Tongue (tissue), 2 donors: ENCODE data around the gene IFI44. TPM values are rescaled to one million over a fixed set of nuclear protein-coding genes. Genes with fewer than 3 reads are reported as not detected.

Experiments used
- DNase-seq: peaks from one replicate; pipeline ENCODE4 v3.0.0-alpha.2; 2015
- total RNA-seq: library from RNA; depleted of rRNA; stranded (reverse); fragments of >200 nt; gene quantifications from one replicate; pipeline ENCODE4 v1.2.3, GENCODE V29; 2014

IFI44 gene
- total RNA-seq, 1 donor from 2014 or later = 14.7 TPM

- DNase-seq = no peak
Measured at GRCh38 chr1:78652019-78652560, 2.5 kb downstream of the IFI44 start.

GRCh38 chr1:78658901-78659300 is 9.3 kb downstream of the IFI44 start:
- no peak for DNase-seq

- no peak for DNase-seq
Measured at GRCh38 chr1:78663923-78664322, 14.3 kb downstream of the IFI44 start.

GRCh38 chr1:78664763-78665162 is 15.1 kb downstream of the IFI44 start:
- no peak for DNase-seq

- no peak for DNase-seq
Measured at GRCh38 chr1:78665809-78666208, 16.2 kb downstream of the IFI44 start.

GRCh38 chr1:78667939-78668338 is 18.3 kb downstream of the IFI44 start:
- DNase-seq = no peak

GRCh38 chr1:78668427-78668826 is 18.8 kb downstream of the IFI44 start:
- DNase-seq = no peak

- no peak for DNase-seq
Measured at GRCh38 chr1:78672428-78672827, 22.8 kb downstream of the IFI44 start.

- DNase-seq = peak; percentile 11
Measured at GRCh38 chr1:78673120-78673519, 23.5 kb downstream of the IFI44 start.

GRCh38 chr1:78676347-78676982 is 26.8 kb downstream of the IFI44 start:
- peak; percentile 91 for DNase-seq

GRCh38 chr1:78676993-78677392 is 27.4 kb downstream of the IFI44 start:
- peak; percentile 21 for DNase-seq

- DNase-seq = no peak
Measured at GRCh38 chr1:78677788-78678187, 28.2 kb downstream of the IFI44 start.

GRCh38 chr1:78678324-78678723 is 28.7 kb downstream of the IFI44 start:
- no peak for DNase-seq

GRCh38 chr1:78681265-78681664 is 31.6 kb downstream of the IFI44 start:
- DNase-seq = no peak

GRCh38 chr1:78682496-78682895 is 32.9 kb downstream of the IFI44 start:
- DNase-seq = no peak

- DNase-seq = no peak
Measured at GRCh38 chr1:78683079-78683478, 33.4 kb downstream of the IFI44 start.

GRCh38 chr1:78687315-78687714 is 37.7 kb downstream of the IFI44 start:
- no peak for DNase-seq

- no peak for DNase-seq
Measured at GRCh38 chr1:78687914-78688313, 38.3 kb downstream of the IFI44 start.

GRCh38 chr1:78688697-78689096 is 39.1 kb downstream of the IFI44 start:
- DNase-seq = peak; percentile 43

- no peak for DNase-seq
Measured at GRCh38 chr1:78690516-78690915, 40.9 kb downstream of the IFI44 start.

- DNase-seq = no peak
Measured at GRCh38 chr1:78691995-78692747, 42.5 kb downstream of the IFI44 start.

GRCh38 chr1:78699813-78700212 is 50.2 kb downstream of the IFI44 start:
- no peak for DNase-seq

GRCh38 chr1:78702426-78702825 is 52.8 kb downstream of the IFI44 start:
- no peak for DNase-seq

- no peak for DNase-seq
Measured at GRCh38 chr1:78703806-78704205, 54.2 kb downstream of the IFI44 start.
